H7 (cell line): ENCODE measurements around the gene KIAA0753. TPM values are rescaled to one million over a fixed set of nuclear protein-coding genes. Genes with fewer than 3 reads are reported as not detected.

ENCODE experiments used
- DNase-seq: peaks from one replicate; pipeline ENCODE4 v3.0.0; 2012
- H3K27me3 ChIP-seq: 2 replicates; pipeline ENCODE4 v1.6.0; 2011; ENCODE audit warnings: mild to moderate bottlenecking, low read length; ENCODE audit not compliant: control insufficient read depth, insufficient read depth
- H3K36me3 ChIP-seq: replicated peaks from 2 replicates; pipeline ENCODE4 v1.5.1; 2011; ENCODE audit warnings: low read length; ENCODE audit not compliant: control insufficient read depth, insufficient read depth
- H3K4me3 ChIP-seq: 2 replicates; pipeline ENCODE4 v1.5.1; 2011; ENCODE audit warnings: low read depth, mild to moderate bottlenecking, control low read depth, low read length, moderate library complexity; ENCODE audit not compliant: insufficient read depth
- total RNA-seq: library from RNA; depleted of rRNA; stranded (reverse); fragments of >200 nt; shearing (Covaris generic); gene quantifications from 2 replicates; pipeline ENCODE4 v1.2.3, GENCODE V29; 2014

Gene KIAA0753
- total RNA-seq, 1 experiment from 2014 or later = 13.9 TPM

DNA sequence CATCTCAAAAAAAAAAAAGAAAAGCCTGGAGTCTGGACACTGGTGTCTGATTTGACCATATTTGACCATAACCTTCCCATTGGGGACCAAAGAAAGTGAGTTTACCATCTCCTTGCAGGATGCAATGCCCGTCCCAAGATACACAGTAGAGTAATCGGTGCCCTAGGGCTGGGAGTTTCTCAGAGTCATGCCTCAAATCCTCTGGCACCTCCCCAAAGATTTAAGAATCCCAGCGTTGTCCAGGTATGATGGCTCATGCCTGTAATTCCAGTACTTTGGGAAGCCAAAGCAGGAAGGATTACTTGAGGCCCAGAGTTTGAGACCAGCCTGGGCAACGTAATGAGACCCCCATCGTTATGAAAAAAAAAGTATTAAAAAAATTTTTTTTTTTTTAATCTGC lies 89.2 kb downstream of the KIAA0753 start:
- Histone ChIP-seq H3K36me3 (no peaks in the 10 kb centered on the region), H3K27me3 (peaks cover 20% of the 10 kb centered on the region), H3K4me3 (no peak overlapping the region)
- DNase-seq = no peak

DNA sequence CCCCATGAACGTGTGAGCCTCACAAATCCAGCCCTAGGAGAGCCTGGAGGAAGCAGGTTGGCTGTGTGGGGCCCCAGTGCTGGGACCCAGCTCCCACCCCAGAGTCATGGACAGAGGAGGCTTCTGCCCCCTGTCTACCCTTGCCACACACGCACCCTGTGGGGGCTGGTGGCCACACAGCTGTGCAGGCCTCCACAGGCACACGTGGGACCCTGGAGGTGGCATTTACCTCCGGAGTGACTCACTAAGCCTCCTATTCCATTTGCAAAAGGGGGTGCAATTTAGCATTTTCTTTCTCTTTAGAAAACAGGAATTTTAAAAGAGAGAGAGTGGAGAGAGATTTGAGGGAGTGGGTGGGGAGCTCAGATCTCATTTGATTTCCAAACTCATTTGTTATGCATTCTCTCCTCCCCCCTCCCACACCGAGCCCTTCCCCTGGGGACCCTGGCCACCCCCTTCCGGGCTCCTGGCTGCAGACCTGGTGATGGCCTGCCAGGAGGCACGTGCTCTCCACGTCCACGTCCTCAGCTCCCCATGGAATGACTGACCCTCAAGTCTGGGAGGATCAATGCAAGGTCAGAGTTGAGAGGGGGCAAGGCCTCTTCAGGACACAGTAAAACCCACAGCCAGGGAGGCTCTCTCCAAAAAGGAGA lies 91.0 kb downstream of the KIAA0753 start:
- H3K4me3 ChIP-seq = no peak overlapping the region
- H3K36me3 ChIP-seq = no peaks in the 10 kb centered on the region
- peak; percentile 50 for DNase-seq
- peaks cover 4% of the 10 kb centered on the region for H3K27me3 ChIP-seq

DNA sequence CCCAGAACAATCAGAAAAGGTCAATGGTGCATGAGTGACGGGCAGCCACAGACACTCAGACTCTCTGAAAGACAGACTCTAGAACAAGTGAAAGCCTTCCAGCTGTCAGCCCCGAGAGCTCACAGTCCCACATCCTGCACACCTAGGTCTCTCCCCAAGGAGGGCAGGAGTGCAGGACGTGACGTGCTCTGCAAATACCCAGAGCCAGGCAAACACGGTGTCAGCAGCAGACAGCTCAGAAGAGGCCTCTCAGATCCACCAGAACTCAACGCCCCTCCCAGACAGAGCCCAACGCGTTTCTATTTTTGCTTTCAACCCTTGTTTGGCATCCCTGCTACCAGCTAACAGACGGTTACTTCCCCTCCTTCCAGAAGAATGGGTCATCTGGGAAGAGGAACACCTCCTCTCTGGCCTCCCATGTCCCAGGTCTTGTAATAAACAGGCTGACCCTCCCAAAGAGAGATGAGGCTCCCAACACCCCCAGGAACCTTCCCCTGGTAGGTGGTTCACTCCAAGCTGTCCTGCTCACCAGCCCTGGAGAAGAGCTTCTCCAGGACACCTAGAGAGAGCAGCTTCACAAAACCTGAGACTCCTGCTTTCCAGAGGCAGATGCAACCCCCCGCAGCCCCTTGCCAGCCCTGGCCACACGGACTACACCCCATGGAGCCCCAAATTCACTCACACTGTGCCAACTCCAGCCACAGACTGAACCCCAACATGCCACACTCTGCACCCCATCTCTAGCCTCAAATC lies 91.8 kb downstream of the KIAA0753 start:
- H3K36me3 ChIP-seq = no peaks in the 10 kb centered on the region
- no peak for DNase-seq
- no peaks in the 10 kb centered on the region; the same call in 1 of the 2 replicates for H3K27me3 ChIP-seq
- H3K4me3 ChIP-seq = no peak overlapping the region

DNA sequence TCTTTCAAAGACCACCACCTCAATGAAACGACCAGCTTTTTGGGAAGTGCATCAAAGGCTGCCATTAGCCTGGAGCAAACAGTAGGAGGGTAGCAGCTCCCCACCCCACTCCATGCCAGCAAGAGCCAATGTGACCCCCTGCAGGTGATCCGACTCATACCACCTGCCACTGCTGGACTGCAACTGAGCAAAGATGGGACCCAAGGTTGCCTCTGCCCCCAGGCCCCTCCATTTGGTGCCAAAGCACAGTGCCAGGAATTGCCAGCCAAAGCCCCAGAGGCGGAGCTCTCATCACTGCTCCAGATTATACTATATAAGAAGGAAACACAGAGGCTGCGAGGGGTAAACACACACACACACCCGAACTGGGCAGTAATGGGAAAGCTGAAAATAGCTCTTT lies 92.5 kb downstream of the KIAA0753 start:
- H3K36me3 ChIP-seq = no peaks in the 10 kb centered on the region
- H3K27me3 ChIP-seq = no peaks in the 10 kb centered on the region
- no peak overlapping the region for H3K4me3 ChIP-seq
- no peak for DNase-seq

DNA sequence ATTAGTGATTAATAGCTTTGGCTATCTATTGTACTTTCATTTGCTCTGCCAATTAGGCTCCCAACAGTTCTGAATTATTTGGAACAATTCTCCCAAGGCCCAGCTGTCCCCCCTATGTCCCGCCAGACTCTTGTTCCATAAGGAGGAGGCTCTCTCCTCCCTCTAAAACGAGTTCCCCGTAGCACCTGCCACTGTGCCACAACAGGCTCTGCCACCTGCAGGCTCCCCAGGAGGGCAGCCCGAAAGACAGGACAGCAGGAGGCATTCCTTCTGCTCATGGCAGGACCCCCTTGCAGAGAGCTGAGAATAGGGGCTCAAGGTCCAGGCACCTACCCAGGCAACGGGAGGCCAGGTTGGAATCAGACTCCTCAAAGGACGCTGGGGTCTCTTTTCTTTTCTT lies 93.2 kb downstream of the KIAA0753 start:
- no peak for DNase-seq
- Histone ChIP-seq H3K4me3 (no peak overlapping the region), H3K36me3 (no peaks in the 10 kb centered on the region), H3K27me3 (no peaks in the 10 kb centered on the region)

DNA sequence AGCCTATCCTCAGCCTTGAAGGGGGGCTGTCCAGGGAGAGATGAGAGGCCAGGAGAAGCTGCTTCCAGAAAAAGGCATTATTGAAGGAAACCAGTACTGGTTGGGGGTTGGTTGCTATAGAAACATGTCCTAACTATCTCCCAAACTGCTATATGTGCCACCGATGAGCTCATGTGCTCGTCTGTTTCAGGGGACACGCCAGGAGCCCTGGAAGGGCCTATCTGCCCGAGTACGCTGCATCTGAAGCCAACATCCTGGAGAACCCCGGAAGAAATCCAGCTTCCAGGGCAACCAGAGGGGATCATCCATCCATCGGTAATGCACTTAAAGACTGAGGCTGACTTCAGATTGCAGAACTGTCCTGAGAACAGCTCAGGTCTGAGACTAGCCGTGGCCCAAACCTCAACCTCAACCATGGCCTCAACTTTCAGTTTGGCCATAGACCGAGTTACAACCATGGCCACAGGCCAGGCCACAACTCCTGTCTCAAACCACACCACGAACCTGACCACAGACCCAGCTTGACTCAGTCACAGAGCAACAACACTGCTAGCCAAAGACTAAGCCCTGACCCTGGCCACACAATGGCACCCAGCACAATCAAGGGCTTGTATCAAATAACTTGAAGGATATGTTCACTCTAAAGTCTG lies 94.3 kb downstream of the KIAA0753 start:
- DNase-seq = no peak
- H3K27me3 ChIP-seq = no peaks in the 10 kb centered on the region
- H3K36me3 ChIP-seq = no peaks in the 10 kb centered on the region
- no peak overlapping the region for H3K4me3 ChIP-seq

DNA sequence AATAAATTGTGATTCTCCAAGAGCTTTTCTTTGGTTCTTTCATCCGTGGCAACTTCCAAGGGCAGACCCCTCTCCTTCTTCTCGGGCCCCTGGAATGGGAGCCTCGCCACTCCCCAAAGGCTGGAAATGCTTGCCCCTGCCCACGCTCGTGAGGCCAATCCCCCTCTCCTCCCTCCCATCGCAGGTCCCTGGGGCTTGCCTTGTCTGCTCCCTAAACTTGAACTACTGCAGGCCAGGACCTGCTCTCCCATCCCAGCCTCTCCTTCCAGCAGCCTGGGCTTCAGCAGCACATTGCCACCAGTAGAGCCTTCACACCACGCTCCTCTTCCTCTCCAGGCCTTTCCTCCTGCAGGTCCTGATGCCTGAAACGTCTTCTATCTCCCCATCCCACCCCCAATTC lies 95.2 kb downstream of the KIAA0753 start:
- DNase-seq = no peak
- Histone ChIP-seq H3K4me3 (no peak overlapping the region), H3K36me3 (no peaks in the 10 kb centered on the region), H3K27me3 (no peaks in the 10 kb centered on the region)

DNA sequence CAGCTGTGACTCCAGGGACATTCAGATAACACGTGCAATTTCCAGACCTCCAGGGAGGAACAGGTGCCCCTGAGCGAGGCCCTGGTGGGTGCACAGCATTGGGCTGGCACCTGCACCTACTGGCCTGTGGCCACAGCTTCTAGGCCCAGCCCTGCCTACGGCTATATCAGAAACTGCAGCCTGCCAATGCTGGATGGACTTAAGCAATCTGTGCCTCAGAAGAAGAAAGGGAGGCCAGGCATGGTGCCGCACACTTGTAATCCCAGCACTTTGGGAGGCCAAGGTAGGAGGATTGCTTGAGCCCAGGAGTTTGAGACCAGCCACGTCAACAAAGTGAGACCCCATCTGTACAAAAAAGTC lies 96.5 kb downstream of the KIAA0753 start:
- Histone ChIP-seq H3K27me3 (no peaks in the 10 kb centered on the region), H3K4me3 (no peak overlapping the region), H3K36me3 (no peaks in the 10 kb centered on the region)
- DNase-seq = no peak

DNA sequence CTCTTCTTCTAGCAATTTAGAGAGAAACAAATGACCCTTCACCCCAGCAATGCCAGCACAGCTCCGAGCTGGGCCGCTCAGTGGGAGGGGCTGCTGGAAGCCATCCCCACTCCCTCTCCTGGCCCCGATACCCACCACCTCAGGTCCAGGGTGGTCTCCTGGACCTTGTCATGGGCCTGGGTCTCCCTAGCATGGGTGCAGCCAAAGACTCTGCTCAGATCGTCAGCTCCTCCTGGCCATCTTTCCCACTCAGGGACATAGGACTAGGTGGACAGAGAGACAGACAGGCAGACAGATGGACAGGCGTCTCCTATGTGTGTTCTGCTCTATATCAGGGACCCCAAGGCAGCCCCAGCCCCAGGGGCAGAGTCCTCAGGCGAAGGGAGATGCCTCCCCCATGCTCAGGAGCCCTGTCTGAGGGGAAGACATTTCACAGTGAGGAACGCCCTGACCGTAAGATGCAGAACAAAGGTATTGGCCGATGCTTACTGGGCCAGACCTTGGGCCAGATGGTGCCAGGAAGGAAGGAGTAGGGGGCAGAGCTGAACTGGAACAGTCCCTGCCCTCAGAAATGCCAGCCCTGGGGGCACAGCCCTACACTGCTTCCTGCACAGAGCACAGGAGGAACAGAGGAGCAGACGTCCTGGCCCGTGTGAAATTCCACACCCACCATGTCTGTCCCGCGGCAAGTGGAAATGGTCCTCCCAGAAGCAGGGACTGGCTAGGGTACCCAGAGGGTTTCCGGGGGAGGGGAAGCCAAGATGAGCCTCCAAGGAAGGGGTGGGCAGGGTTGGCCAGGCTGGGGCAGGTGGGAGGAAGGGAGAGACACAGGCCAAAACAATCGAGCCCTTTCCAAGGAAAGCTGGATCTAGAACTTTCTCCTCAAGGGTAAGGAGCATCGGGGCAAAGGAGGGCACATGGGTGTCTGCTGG lies 97.2 kb downstream of the KIAA0753 start:
- no peaks in the 10 kb centered on the region for H3K27me3 ChIP-seq
- H3K36me3 ChIP-seq = no peaks in the 10 kb centered on the region
- DNase-seq = no peak
- no peak overlapping the region for H3K4me3 ChIP-seq

DNA sequence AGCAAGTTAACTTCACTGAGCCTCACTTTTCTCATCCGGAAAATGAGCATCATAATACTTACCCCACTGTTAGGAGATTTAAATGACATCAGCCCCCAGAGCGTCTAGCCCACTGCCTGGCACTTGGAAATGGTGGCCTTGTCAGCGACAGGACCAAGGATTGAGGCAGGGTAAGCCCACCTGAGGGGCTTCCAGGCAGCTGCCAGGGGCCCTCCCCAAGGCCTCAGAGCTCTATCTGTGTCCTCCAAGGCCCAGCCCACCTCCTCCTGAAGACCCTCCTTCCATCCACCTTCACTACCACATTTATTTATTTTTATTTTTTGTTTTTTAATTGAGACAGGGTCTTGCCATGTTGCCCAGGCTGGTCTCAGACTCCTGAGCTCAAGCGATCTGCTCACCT lies 97.9 kb downstream of the KIAA0753 start:
- Histone ChIP-seq H3K27me3 (no peaks in the 10 kb centered on the region), H3K36me3 (no peaks in the 10 kb centered on the region)
- no peak for DNase-seq

DNA sequence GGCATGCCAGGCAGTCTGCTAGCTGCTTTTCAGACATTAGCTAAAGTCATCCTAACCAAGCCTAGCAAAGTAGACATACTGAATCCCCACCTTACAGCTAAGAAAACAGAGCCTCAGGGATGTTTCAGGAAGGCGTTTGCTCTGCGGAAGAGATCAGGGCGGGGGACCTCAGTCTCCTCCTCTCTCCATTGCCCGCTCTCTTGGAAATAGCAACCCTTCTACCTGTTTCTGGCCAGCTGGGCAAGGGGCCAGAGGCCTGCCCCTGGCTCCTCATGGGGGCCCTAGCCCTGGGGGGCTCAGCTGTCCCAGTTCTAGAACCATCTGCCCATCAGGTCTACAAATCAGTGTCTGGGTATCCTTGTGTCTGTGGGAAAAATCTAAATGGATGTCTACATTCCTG lies 98.6 kb downstream of the KIAA0753 start:
- no peaks in the 10 kb centered on the region for H3K27me3 ChIP-seq

More for the DNA sequence above, 97.9 kb downstream of the KIAA0753 start:
- no peak overlapping the region for H3K4me3 ChIP-seq

DNA sequence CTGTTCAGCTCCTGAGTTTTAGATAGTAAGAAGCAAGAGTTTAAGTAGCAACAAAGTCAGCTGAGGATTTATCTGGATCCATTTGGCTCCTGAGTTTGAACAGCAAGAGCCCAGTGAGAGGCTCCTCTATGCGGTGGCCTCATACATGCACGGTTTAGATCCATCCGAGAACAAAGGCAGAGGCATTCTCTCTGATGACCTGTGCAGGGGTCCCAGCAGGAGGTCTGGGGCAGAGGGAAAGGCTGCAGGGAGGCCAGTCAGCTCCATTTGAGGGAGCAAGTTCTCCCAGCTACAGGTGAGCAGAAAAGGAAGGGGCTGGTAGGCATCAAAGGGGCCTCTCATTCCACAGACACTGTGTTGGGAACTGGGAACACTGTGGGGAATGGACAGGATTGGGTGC lies 100.6 kb downstream of the KIAA0753 start:
- DNase-seq = peak; percentile 54
- no peak overlapping the region for H3K4me3 ChIP-seq
- no peaks in the 10 kb centered on the region for H3K27me3 ChIP-seq
- H3K36me3 ChIP-seq = no peaks in the 10 kb centered on the region

More for the DNA sequence above, 98.6 kb downstream of the KIAA0753 start:
- H3K36me3 ChIP-seq = no peaks in the 10 kb centered on the region
- no peak for DNase-seq
- H3K4me3 ChIP-seq = no peak overlapping the region

DNA sequence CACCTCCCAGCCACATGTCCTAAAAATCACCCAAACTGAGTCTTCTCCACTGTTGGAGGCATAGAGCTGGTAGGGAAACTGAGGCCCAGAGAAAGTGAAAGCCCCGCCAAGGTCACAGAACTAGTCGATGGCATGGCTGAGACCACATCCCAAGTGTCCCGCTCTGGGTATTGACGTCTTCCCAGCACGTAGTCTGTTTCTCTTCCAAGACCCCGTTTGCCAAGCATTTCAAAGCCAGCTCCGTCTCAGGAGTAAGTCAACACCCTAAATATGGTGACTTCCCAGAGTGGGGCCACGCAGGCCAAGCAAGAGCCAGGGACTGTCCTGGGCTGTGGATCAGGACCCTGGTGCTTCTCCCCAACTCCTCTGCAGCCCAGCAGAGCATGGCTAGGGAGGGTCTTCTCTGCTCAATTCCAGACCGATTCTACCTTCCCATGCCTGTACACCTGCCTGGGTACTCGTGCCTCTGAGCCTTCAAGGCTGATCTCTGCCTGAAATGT lies 103.9 kb downstream of the KIAA0753 start:
- DNase-seq = no peak
- H3K4me3 ChIP-seq = no peak overlapping the region
- no peaks in the 10 kb centered on the region for H3K36me3 ChIP-seq
- H3K27me3 ChIP-seq = no peaks in the 10 kb centered on the region

DNA sequence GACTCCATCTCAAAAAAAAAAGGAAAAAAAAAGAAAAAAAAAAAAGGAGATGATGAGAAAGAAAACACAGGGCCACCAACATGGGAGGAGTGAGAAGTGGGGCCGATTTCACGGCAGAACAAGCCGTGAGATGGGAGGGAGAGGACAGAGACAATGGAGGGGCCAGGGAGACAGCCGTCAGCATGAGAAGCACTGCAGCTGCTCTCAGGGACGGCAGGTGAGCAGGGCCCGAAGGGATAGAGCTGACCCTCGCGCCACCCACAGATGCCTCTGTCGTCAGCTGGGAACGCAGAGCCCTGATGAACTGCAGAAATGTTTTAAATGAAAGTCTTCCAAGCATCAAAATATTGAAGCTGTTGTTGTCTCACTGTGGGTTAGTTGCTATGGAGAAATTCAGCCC lies 104.5 kb downstream of the KIAA0753 start:
- Histone ChIP-seq H3K27me3 (no peaks in the 10 kb centered on the region), H3K4me3 (no peak overlapping the region), H3K36me3 (no peaks in the 10 kb centered on the region)
- DNase-seq = no peak
